ENCODE data around the gene TBC1D17. TPM values are rescaled to one million over a fixed set of nuclear protein-coding genes. Genes with fewer than 3 reads are reported as not detected.

The TBC1D17 gene
- total and polyA plus RNA-seq, 4 donors: 11.3 to 27.9 (median 17.2) TPM

DNA sequence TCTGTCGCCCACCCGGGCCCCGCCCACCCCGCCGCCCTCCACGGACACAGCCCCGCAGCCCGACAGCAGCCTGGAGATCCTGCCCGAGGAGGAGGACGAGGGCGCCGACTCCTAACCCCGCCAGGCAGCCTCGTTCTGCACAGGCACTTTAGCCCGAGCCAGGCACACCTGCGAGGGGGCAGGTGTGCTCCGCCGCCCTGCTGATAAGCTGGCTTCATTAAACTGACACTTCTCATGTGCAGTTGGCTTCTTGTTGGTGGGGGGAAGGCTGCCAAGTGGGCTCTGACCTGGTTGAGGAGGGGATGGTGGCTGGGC lies 11.0 kb downstream of the TBC1D17 start:
- whole genome bisulfite sequencing: 92% methylated on average over 18 of the region's 18 CpGs
- Histone ChIP-seq H3K27ac (ENCODE audit: low read depth in 1 of 2, low read length in 2 of 2) (no peak overlapping the region), H3K27me3 (ENCODE audit: control insufficient read depth in 4 of 4, insufficient read depth in 4 of 4, low read length in 3 of 4) (no peaks in the 10 kb centered on the region), H3K4me3 (ENCODE audit: low read depth in 1 of 3, low read length in 3 of 3) (no peak overlapping the region), H3K36me3 (ENCODE audit: control insufficient read depth in 4 of 4, insufficient read depth in 3 of 4, low read depth in 1 of 4, low read length in 3 of 4) (peaks cover 14 to 23% (median 19%) of the 10 kb centered on the region in 4 donors), H3K9me3 (ENCODE audit: control insufficient read depth in 4 of 4, low read length in 3 of 4) (no peaks in the 10 kb centered on the region), H3K9ac (ENCODE audit: low read depth in 1 of 2, low read length in 2 of 2) (no peak overlapping the region), H3K4me1 (ENCODE audit: control insufficient read depth in 4 of 4, insufficient read depth in 4 of 4, low read length in 3 of 4) (peaks cover 0 to 9% (median 4%) of the 10 kb centered on the region in 4 donors)
- no peak for TF ChIP-seq TAF1 (conservative IDR thresholded peaks at IDR 0.05)
- TF ChIP-seq FOXA1 (IDR thresholded peaks at IDR 0.05): no peak
- no peak for TF ChIP-seq NR2F2 (IDR thresholded peaks at IDR 0.05)
- TF ChIP-seq, protein P1, sequence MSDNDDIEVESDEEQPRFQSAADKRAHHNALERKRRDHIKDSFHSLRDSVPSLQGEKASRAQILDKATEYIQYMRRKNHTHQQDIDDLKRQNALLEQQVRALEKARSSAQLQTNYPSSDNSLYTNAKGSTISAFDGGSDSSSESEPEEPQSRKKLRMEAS (IDR thresholded peaks at IDR 0.05): no peak
- no peak for TF ChIP-seq YY1 (IDR thresholded peaks at IDR 0.05)
- TF ChIP-seq HNF4A (conservative IDR thresholded peaks at IDR 0.05): no peak
- no peak for TF ChIP-seq EGR1 (IDR thresholded peaks at IDR 0.05; ENCODE audit: low read depth in 2 of 2)
- TF ChIP-seq, protein P2, sequence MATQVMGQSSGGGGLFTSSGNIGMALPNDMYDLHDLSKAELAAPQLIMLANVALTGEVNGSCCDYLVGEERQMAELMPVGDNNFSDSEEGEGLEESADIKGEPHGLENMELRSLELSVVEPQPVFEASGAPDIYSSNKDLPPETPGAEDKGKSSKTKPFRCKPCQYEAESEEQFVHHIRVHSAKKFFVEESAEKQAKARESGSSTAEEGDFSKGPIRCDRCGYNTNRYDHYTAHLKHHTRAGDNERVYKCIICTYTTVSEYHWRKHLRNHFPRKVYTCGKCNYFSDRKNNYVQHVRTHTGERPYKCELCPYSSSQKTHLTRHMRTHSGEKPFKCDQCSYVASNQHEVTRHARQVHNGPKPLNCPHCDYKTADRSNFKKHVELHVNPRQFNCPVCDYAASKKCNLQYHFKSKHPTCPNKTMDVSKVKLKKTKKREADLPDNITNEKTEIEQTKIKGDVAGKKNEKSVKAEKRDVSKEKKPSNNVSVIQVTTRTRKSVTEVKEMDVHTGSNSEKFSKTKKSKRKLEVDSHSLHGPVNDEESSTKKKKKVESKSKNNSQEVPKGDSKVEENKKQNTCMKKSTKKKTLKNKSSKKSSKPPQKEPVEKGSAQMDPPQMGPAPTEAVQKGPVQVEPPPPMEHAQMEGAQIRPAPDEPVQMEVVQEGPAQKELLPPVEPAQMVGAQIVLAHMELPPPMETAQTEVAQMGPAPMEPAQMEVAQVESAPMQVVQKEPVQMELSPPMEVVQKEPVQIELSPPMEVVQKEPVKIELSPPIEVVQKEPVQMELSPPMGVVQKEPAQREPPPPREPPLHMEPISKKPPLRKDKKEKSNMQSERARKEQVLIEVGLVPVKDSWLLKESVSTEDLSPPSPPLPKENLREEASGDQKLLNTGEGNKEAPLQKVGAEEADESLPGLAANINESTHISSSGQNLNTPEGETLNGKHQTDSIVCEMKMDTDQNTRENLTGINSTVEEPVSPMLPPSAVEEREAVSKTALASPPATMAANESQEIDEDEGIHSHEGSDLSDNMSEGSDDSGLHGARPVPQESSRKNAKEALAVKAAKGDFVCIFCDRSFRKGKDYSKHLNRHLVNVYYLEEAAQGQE (IDR thresholded peaks at IDR 0.05): no peak
- TF ChIP-seq, protein P3, sequence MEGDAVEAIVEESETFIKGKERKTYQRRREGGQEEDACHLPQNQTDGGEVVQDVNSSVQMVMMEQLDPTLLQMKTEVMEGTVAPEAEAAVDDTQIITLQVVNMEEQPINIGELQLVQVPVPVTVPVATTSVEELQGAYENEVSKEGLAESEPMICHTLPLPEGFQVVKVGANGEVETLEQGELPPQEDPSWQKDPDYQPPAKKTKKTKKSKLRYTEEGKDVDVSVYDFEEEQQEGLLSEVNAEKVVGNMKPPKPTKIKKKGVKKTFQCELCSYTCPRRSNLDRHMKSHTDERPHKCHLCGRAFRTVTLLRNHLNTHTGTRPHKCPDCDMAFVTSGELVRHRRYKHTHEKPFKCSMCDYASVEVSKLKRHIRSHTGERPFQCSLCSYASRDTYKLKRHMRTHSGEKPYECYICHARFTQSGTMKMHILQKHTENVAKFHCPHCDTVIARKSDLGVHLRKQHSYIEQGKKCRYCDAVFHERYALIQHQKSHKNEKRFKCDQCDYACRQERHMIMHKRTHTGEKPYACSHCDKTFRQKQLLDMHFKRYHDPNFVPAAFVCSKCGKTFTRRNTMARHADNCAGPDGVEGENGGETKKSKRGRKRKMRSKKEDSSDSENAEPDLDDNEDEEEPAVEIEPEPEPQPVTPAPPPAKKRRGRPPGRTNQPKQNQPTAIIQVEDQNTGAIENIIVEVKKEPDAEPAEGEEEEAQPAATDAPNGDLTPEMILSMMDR (IDR thresholded peaks at IDR 0.05; ENCODE audit: low read depth, low read length, missing input control): no peak
- TF ChIP-seq, protein P4, sequence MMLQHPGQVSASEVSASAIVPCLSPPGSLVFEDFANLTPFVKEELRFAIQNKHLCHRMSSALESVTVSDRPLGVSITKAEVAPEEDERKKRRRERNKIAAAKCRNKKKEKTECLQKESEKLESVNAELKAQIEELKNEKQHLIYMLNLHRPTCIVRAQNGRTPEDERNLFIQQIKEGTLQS (IDR thresholded peaks at IDR 0.05): no peak
- TF ChIP-seq SP1 (IDR thresholded peaks at IDR 0.05): no peak
- no peak for TF ChIP-seq RXRA (IDR thresholded peaks at IDR 0.05)
- TF ChIP-seq, protein P5, sequence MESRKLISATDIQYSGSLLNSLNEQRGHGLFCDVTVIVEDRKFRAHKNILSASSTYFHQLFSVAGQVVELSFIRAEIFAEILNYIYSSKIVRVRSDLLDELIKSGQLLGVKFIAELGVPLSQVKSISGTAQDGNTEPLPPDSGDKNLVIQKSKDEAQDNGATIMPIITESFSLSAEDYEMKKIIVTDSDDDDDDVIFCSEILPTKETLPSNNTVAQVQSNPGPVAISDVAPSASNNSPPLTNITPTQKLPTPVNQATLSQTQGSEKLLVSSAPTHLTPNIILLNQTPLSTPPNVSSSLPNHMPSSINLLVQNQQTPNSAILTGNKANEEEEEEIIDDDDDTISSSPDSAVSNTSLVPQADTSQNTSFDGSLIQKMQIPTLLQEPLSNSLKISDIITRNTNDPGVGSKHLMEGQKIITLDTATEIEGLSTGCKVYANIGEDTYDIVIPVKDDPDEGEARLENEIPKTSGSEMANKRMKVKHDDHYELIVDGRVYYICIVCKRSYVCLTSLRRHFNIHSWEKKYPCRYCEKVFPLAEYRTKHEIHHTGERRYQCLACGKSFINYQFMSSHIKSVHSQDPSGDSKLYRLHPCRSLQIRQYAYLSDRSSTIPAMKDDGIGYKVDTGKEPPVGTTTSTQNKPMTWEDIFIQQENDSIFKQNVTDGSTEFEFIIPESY (IDR thresholded peaks at IDR 0.05): no peak
- TF ChIP-seq RAD21 (IDR thresholded peaks at IDR 0.05): no peak
- no peak for TF ChIP-seq GABPA (IDR thresholded peaks at IDR 0.05 in 1 of 2, conservative IDR thresholded peaks at IDR 0.05 in 1 of 2)
- TF ChIP-seq HNF4G (IDR thresholded peaks at IDR 0.05): no peak
- no peak for TF ChIP-seq JUND (IDR thresholded peaks at IDR 0.05)
- TF ChIP-seq FOXA2 (IDR thresholded peaks at IDR 0.05): no peak
- DNase-seq (ENCODE audit: low spot score): no peak
